Measurements from ENCODE around the gene ZNF429.
A peak's percentile ranks its signal among the peaks of the same experiment; 100 is the strongest.
"Not testable (repeated sequence)": the region's sequence is repeated elsewhere in the genome, so short reads cannot be mapped to it uniquely, and the experiment has no call there.

ZNF429 gene

GRCh38 chr19:21519488-21519887, 14.1 kb downstream of the ZNF429 start:
- DNase-seq, result no peak

DNA sequence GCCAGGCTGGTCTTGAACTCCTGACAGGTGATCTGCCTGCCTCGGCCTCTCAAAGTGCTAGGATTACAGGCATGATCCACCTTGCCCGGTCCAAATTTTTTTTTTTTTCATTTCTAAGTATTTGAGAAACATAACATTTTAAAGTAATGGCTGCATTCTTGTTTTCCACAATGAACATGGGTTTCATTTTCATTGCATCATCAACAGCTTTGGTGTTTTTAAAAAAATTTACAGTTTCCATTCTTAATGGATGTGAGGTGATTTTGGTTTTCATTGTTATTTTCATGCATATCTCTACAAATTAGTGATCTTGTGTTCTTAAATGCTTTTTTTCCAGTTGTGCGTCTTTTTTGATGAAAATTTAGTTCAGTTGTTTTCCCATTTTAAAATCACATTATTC, 27.5 kb downstream of the ZNF429 start:
- no peak for DNase-seq

DNA sequence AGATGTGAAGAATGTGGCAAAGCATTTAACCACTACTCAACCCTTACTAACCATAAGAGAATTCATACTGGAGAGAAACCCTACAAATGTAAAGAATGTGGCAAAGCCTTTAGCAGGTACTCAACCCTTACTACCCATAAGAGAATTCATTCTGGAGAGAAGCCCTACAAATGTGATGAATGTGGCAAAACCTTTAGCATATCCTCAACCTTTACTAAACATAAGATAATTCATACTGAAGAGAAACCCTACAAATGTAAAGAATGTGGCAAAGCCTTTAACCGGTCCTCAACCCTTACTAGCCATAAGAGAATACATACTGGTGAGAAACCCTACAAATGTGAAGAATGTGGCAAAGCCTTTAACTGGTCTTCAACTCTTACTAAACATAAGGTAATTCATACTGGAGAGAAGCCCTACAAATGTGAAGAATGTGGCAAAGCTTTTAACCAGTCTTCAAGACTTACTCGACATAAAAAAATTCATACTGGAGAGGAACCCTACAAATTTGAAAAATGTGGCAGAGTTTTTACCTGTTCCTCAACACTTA, 31.4 kb downstream of the ZNF429 start:
- DNase-seq, result not testable (repeated sequence)

- no peak for DNase-seq
Observed at GRCh38 chr19:21559444-21559843, 54.0 kb downstream of the ZNF429 start.

DNA sequence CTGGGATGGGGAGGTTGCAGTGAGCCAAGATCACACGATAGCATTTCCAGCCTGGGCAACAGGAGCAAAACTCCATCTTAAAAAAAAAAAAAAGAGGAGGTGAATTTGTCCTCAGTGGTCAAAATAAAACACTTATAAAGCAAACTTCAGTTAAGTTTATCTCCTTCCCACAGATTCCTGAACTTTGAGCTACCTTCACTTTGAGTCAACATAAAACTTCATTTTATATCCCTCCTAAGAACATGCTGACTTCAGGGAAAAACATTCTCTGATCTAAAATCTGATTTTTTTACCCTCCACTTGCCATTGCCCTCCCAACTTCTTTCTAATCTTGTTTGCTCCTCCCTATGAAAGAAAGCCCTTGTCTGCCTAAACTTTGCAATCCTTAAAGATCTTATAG, 59.0 kb downstream of the ZNF429 start:
- no peak for DNase-seq

- DNase-seq, result no peak
Observed at GRCh38 chr19:21566073-21566472, 60.7 kb downstream of the ZNF429 start.

DNA sequence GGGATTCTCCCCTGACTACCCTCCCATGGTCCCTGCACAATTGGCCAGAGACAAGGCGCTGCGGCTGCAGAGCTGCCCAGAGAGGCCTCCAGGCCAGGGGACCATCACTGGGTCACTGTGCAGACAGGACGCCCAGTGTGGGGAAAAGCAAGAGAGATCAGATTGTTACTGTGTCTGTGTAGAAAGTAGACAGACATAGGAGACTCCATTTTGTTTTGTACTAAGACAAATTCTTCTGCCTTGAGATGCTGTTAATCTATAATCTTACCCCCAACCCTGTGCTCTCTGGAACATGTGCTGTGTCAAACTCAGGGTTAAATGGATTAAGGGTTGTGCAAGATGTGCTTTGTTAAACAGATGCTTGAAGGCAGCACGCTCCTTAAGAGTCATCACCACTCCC, 62.4 kb downstream of the ZNF429 start:
- DNase-seq, result not testable (repeated sequence)

DNA sequence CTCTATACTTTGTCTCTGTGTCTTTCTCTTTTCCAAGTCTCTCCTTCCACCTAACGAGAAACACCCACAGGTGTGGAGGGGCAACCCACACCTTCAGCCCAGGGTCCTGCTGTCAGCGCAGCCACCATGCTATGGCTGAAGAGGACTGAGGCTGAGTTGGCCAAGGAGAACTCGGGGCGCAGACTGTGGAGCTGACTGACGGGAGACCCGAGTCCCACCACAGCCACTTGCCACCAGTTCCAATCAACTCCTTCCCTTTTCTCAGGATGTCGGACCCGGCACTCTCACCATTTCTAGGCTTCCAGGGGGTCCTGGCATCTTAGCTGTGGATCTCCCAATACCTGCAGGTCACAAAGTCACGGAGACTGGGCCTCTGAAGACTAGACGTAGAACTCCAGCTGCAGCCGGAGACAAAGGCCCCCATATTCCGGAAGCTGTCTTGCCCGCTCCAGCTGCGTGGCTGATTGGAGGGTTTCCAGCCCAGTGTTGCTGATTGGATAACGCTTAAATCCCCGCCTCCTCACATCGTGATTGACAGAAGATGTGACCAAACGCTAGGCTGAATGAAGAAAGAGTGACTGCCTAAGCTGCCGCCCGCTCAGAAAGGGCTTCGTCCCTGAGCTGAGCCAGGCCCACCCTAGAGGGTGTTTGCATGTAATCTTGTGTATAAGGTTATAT, 63.6 kb downstream of the ZNF429 start:
- DNase-seq, result peak; percentile 98

DNA sequence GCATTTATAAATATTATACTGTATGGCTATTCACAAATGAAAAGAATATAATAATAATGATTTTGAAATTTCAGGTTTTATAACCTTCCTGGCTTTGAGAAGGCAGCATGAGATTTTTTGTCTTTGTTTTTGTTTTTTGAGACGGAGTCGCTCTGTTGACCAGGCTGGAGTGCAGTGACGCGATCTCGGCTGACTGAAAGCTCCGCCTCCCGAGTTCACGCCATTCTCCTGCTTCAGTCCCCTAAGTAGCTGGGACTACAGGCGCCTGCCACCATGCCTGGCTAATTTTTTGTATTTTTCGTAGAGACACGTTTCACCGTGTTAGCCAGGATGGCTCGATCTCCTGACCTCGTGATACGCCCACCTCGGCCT, 64.1 kb downstream of the ZNF429 start:
- peak; percentile 85 for DNase-seq

DNA sequence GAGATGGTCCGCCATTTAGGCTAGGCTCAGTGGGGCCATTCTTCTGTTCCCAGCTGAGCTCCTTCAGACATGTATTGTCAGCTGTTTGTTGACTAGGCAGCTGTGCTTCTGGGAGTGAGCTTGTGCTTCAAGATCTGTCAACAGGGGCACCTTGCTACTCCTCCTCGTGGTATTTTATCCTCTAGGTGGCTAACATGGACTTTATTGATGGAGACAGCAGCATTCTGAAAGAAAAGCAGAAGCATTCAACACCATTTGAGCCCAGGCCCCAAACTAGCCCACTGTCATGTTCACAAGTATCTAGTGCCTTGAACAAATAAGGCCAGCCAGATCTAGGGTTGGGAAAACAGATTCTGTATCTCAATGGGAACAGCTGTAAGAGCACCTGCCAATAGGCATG, 65.9 kb downstream of the ZNF429 start:
- DNase-seq, result no peak

DNA sequence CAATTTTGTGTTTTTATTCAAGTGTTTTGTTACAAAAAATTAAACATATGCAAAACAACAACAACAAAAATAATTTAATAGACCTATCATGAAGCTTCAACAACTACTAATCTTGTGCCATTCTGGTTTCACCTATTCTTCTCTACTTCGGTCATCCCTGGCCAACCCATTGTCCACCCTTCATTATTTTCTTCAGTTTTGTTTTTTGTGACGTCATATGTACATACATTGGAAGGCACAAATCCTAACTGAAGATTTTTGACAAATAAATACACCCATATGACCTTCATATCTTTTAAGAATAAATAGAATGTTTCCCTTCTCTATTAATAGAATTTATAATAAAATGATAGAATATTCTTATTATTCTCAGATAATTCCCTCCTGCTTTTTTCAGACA, 69.2 kb downstream of the ZNF429 start:
- DNase-seq, result no peak

GRCh38 chr19:21576481-21576880, 71.1 kb downstream of the ZNF429 start:
- no peak for DNase-seq

DNA sequence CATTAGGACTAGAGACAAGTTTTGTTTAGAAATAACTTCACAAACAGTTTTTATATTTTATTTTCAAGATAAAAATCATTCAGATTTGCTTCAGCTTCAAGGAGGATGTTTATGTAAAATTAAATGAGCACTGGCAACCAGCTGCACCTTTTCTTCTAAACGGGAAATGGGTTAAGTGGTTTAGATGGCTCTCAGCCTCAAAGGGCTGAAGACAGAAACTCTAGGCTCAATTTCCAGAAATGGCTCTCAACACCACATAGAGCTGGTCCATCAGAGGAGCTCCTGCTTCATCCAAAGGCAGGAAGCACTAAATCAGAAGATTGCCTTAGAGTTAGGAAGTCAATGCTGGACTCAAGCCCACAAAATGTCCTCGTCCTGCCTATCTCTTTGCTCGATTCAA, 74.7 kb downstream of the ZNF429 start:
- no peak for DNase-seq

DNA sequence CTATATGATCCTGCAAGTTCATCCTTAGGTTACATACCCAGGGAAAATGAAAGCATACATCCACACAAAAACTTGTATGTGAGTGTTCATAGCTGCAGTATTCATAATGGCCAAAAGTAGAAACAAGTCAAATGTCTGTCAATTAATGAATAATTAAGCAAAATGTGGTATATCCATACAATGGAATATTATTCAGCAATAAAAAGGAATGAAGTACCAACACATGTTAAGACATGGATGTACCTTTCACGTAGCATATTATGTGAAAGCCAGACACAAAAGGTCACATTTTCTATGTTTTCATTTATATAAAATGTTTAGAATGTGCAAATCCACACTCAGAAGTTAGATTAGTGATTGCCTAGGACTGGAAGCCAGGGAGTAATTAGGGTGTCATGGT, 75.4 kb downstream of the ZNF429 start:
- DNase-seq, result no peak

- no peak for DNase-seq
Observed at GRCh38 chr19:21581646-21582240, 76.3 kb downstream of the ZNF429 start.

DNA sequence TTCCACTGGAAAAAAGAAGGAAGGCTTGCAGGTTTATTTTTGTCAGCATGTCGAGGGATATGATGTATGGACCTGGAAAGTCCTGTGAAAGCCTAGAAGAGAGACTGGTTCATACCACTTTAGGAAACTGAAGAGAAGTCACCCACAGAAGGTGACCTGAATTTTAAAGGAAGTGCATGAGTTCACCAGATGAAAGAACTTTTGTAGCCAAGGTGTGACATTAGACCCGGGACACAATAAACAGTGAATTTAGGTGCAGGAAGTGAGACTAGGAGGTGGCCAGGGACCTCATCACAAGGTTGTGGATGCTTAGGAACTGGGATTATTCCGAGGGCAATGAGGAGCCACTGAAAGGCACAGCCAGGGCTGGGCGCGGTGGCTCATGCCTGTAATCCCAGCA, 79.1 kb downstream of the ZNF429 start:
- no peak for DNase-seq

- DNase-seq, result peak; percentile 15
Observed at GRCh38 chr19:21585281-21585890, 80.0 kb downstream of the ZNF429 start.

GRCh38 chr19:21586311-21587116, 81.1 kb downstream of the ZNF429 start:
- DNase-seq, result peak; percentile 19

DNA sequence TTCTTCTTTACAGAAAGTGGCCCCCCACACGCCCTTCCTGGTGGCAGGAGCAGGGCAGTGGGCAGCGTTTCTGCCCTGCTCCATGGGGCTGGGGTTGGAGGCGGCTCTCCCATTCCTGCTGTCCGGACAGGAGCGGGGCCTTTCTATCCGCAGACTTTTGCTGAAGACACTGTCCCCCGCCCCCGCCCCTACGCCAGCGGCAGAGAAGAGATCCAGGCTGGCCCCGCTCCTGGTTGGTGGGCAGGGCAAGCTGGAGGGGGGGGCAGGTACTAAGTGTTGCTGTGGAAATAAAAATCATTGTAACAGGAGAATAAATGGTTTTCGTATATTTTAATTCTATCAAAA, 81.7 kb downstream of the ZNF429 start:
- DNase-seq, result no peak

GRCh38 chr19:21587549-21587948, 82.1 kb downstream of the ZNF429 start:
- no peak for DNase-seq

GRCh38 chr19:21588065-21588601, 82.7 kb downstream of the ZNF429 start:
- no peak for DNase-seq

- DNase-seq, result no peak
Observed at GRCh38 chr19:21590867-21591266, 85.5 kb downstream of the ZNF429 start.

DNA sequence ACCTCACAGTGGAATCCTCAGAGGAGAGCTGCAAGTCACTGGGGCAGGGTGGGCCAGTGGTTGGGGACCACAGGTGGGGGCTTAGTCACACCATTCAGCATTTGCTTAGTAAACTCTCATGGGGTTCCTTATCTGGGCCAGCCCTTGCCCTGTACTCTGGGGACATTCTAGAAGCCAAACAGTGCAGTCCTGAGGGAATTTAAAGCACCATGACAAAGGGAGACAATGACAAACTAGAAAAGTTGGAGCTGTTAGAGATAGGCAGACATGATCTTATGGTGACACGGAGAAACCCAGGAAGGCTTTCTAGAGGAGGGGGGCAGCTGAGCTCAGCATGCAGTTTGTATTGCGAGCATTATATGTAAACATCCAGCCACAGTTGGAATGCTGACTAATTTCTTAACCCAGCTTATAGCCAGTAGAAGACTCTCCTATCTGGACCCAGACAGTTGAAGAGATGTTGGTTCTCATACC, 87.6 kb downstream of the ZNF429 start:
- no peak for DNase-seq

All from DMS79 (cell line).